Measurements from ENCODE around the gene USB1. TPM values are rescaled to one million over a fixed set of nuclear protein-coding genes. Genes with fewer than 3 reads are reported as not detected.

USB1 gene
- total RNA-seq, 2 experiments from 2014 or later, result 37.3 to 38.5 TPM

- intact Hi-C loops (cut with DNase I, micrococcal nuclease), result loop anchor here (1.0 to 10.0 kb wide), 6 partner anchors 105 to 374 kb away; partner anchors contain the start of genes CSNK2A2 (in 2 of the 2) and GINS3 (in 1 of the 2)
- H3K4me3 Mint-ChIP-seq, result no peak overlapping the region
- peaks cover 4% of the 10 kb centered on the region for H3K27me3 Mint-ChIP-seq
- H3K27ac Mint-ChIP-seq, result peak overlapping the region; percentile 26
- H3K36me3 Mint-ChIP-seq (ENCODE audit: low read depth), result peaks cover 3% of the 10 kb centered on the region
- DNase-seq (peak; percentile 79), ATAC-seq (peak; percentile 62)
- no peaks in the 10 kb centered on the region for H3K9me3 Mint-ChIP-seq (ENCODE audit: low read depth)
- peaks cover 13% of the 10 kb centered on the region for H3K4me1 Mint-ChIP-seq
- POLR2A ChIA-PET, result no interaction called here
- CTCF ChIA-PET, result interaction anchor here (0.7 kb wide), 1 partner anchor 101 kb away, joined by 3 read pairs; no protein-coding TSS in a partner anchor
These were observed 19.7 kb downstream of the USB1 start for GRCh38 chr16:58020628-58021521.

GRCh38 chr16:58021661-58022551 lies 20.7 kb downstream of the USB1 start:
- H3K4me3 Mint-ChIP-seq, result no peak overlapping the region
- H3K36me3 Mint-ChIP-seq (ENCODE audit: low read depth), result peaks cover 3% of the 10 kb centered on the region
- ChIA-PET POLR2A (no interaction called here), CTCF (interaction anchor here (0.7 to 1.1 kb wide), 2 partner anchors 20 to 100 kb away, joined by 3 read pairs; no protein-coding TSS in a partner anchor)
- no peak overlapping the region for H3K27ac Mint-ChIP-seq
- ATAC-seq (no peak), DNase-seq (no peak)
- no peaks in the 10 kb centered on the region for H3K9me3 Mint-ChIP-seq (ENCODE audit: low read depth)
- intact Hi-C loops (cut with DNase I, micrococcal nuclease), result loop anchor here (2.0 to 10.0 kb wide), 4 partner anchors 173 to 373 kb away; partner anchors contain the start of genes CSNK2A2 (in 2 of the 2) and GINS3 (in 1 of the 2)
- H3K4me1 Mint-ChIP-seq, result peaks cover 13% of the 10 kb centered on the region
- peaks cover 4% of the 10 kb centered on the region for H3K27me3 Mint-ChIP-seq

- DNase-seq (no peak), ATAC-seq (no peak)
- CTCF ChIA-PET, result interaction anchor here (0.7 to 2.2 kb wide), 5 partner anchors 21 to 103 kb away, joined by 3 to 13 read pairs (median 3); no protein-coding TSS in a partner anchor
- Mint-ChIP-seq H3K4me1 (peaks cover 13% of the 10 kb centered on the region), H3K27ac (no peak overlapping the region), H3K9me3 (ENCODE audit: low read depth) (no peaks in the 10 kb centered on the region), H3K4me3 (no peak overlapping the region), H3K27me3 (peaks cover 4% of the 10 kb centered on the region), H3K36me3 (ENCODE audit: low read depth) (peaks cover 3% of the 10 kb centered on the region)
- intact Hi-C loops (cut with DNase I, micrococcal nuclease), result loop anchor here (10.0 kb wide), 2 partner anchors 172 to 372 kb away; partner anchors contain the start of genes CSNK2A2 (in 1 of the 2) and GINS3 (in 1 of the 2)
- POLR2A ChIA-PET, result interaction anchor here (0.6 to 1.0 kb wide), 2 partner anchors 105 to 169 kb away, joined by 3 to 4 read pairs; no protein-coding TSS in a partner anchor
These were observed 21.6 kb downstream of the USB1 start for GRCh38 chr16:58022601-58023371.

GRCh38 chr16:58024486-58025350 lies 23.5 kb downstream of the USB1 start:
- ATAC-seq (no peak), DNase-seq (peak; percentile 39)
- H3K4me3 Mint-ChIP-seq, result peak overlapping the region; percentile 72
- CTCF ChIA-PET, result interaction anchor here (1.7 to 2.2 kb wide), 2 partner anchors 97 to 126 kb away, joined by 5 to 13 read pairs; no protein-coding TSS in a partner anchor
- no peaks in the 10 kb centered on the region for H3K36me3 Mint-ChIP-seq (ENCODE audit: low read depth)
- peaks cover 13% of the 10 kb centered on the region for H3K4me1 Mint-ChIP-seq
- intact Hi-C loops (cut with DNase I, micrococcal nuclease), result loop anchor here (1.0 to 10.0 kb wide), 7 partner anchors 24 to 370 kb away; partner anchors contain the start of genes CFAP20 (in 2 of the 2), CSNK2A2 (in 1 of the 2), GINS3 (in 1 of the 2) and USB1 (in 1 of the 2)
- no peaks in the 10 kb centered on the region for H3K9me3 Mint-ChIP-seq (ENCODE audit: low read depth)
- POLR2A ChIA-PET, result interaction anchor here (0.6 kb wide), 1 partner anchor 105 kb away, joined by 4 read pairs; the partner anchor contains the start of gene CFAP20
- peaks cover 5% of the 10 kb centered on the region for H3K27me3 Mint-ChIP-seq
- H3K27ac Mint-ChIP-seq, result peak overlapping the region; percentile 75

GRCh38 chr16:58025351-58026138 lies 24.3 kb downstream of the USB1 start, which contains the start of gene MMP15:
Gene MMP15, plus strand, starts transcription at chr16:58025754. Its CDS starts 597 bp downstream, at chr16:58026351.
- Mint-ChIP-seq H3K27ac (peak within 1 kb of the TSS; percentile 75), H3K4me1 (peaks cover 10% of the 10 kb centered on the region), H3K27me3 (peaks cover 5% of the 10 kb centered on the region), H3K9me3 (ENCODE audit: low read depth) (no peaks in the 10 kb centered on the region), H3K36me3 (ENCODE audit: low read depth) (no peaks in the 10 kb centered on the region), H3K4me3 (peak within 1 kb of the TSS; percentile 72)
- DNase-seq (peak; percentile 77), ATAC-seq (peak; percentile 77)
- intact Hi-C loops (cut with DNase I, micrococcal nuclease), result loop anchor here (1.0 to 10.0 kb wide), 7 partner anchors 25 to 369 kb away; partner anchors contain the start of genes CFAP20 (in 2 of the 2), CSNK2A2 (in 1 of the 2), GINS3 (in 1 of the 2) and USB1 (in 1 of the 2)
- POLR2A ChIA-PET, result no interaction called here
- CTCF ChIA-PET, result interaction anchor here (0.7 to 0.8 kb wide), 2 partner anchors 15 to 173 kb away, joined by 3 to 4 read pairs; no protein-coding TSS in a partner anchor

GRCh38 chr16:58026139-58026704 lies 25.0 kb downstream of the USB1 start:
- H3K9me3 Mint-ChIP-seq (ENCODE audit: low read depth), result no peaks in the 10 kb centered on the region
- CTCF ChIA-PET, result interaction anchor here (0.7 to 1.6 kb wide), 3 partner anchors 15 to 172 kb away, joined by 3 to 4 read pairs (median 4); no protein-coding TSS in a partner anchor
- intact Hi-C loops (cut with DNase I, micrococcal nuclease), result loop anchor here (5.0 to 10.0 kb wide), 4 partner anchors 169 to 369 kb away; partner anchors contain the start of genes CSNK2A2 (in 1 of the 2) and GINS3 (in 1 of the 2)

GRCh38 chr16:58026705-58027160 lies 25.5 kb downstream of the USB1 start:
- Mint-ChIP-seq H3K4me1 (peaks cover 7% of the 10 kb centered on the region), H3K4me3 (peak overlapping the region; percentile 40), H3K27me3 (peaks cover 5% of the 10 kb centered on the region), H3K36me3 (ENCODE audit: low read depth) (no peaks in the 10 kb centered on the region), H3K9me3 (ENCODE audit: low read depth) (no peaks in the 10 kb centered on the region), H3K27ac (no peak overlapping the region)
- peak; percentile 18 for DNase-seq
- intact Hi-C loops (cut with DNase I, micrococcal nuclease), result loop anchor here (5.0 to 10.0 kb wide), 4 partner anchors 168 to 368 kb away; partner anchors contain the start of genes CSNK2A2 (in 1 of the 2) and GINS3 (in 1 of the 2)
- ChIA-PET CTCF (interaction anchor here (0.5 to 1.6 kb wide), 3 partner anchors 16 to 398 kb away, joined by 3 to 4 read pairs (median 3); no protein-coding TSS in a partner anchor), POLR2A (no interaction called here)
- ATAC-seq, result no peak

More at GRCh38 chr16:58026139-58026704, 25.0 kb downstream of the USB1 start:
- peaks cover 5% of the 10 kb centered on the region for H3K27me3 Mint-ChIP-seq
- ATAC-seq (peak; percentile 7), DNase-seq (peak; percentile 31)
- peaks cover 7% of the 10 kb centered on the region for H3K4me1 Mint-ChIP-seq
- H3K27ac Mint-ChIP-seq, result no peak overlapping the region
- POLR2A ChIA-PET, result no interaction called here
- no peaks in the 10 kb centered on the region for H3K36me3 Mint-ChIP-seq (ENCODE audit: low read depth)
- H3K4me3 Mint-ChIP-seq, result peak overlapping the region; percentile 40

- intact Hi-C loops (cut with DNase I, micrococcal nuclease), result loop anchor here (5.0 to 10.0 kb wide), 4 partner anchors 167 to 367 kb away; partner anchors contain the start of genes CSNK2A2 (in 1 of the 2) and GINS3 (in 1 of the 2)
- no peaks in the 10 kb centered on the region for H3K36me3 Mint-ChIP-seq (ENCODE audit: low read depth)
- no peaks in the 10 kb centered on the region for H3K9me3 Mint-ChIP-seq (ENCODE audit: low read depth)
- ATAC-seq (no peak), DNase-seq (peak; percentile 17)
- no peak overlapping the region for H3K4me3 Mint-ChIP-seq
- no peak overlapping the region for H3K27ac Mint-ChIP-seq
- CTCF ChIA-PET, result interaction anchor here (0.5 to 1.6 kb wide), 2 partner anchors 18 to 397 kb away, joined by 3 to 4 read pairs; no protein-coding TSS in a partner anchor
- peaks cover 7% of the 10 kb centered on the region for H3K4me1 Mint-ChIP-seq
- POLR2A ChIA-PET, result interaction anchor here (0.5 kb wide), 1 partner anchor 459 kb away, joined by 3 read pairs; no protein-coding TSS in a partner anchor
- peaks cover 5% of the 10 kb centered on the region for H3K27me3 Mint-ChIP-seq
These were observed 26.1 kb downstream of the USB1 start for GRCh38 chr16:58027161-58027915.
